ENCODE results near the gene SLC22A1.

Gene SLC22A1

DNA sequence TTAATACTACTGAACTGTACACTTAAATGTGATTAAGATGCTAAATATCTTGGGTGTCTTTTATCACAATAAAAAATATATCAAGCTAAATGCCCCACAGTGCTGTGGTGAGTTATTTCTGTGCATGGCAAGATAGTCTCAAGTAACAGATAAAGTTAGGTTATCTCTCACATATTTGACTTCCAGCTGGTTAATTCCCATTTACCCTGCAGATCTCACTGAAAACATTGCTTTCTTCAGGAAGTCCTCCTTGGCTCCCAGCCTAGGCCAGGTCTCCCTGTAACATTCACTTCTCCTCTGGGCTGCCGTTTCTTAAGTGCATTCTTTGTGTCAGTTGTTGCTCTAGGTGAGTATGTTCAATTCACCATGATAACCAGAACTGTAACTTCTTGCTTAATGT is 59.1 kb downstream of the SLC22A1 start:
- DNase-seq: no peak

- DNase-seq: no peak
Measured at GRCh38 chr6:160188773-160189172, 67.2 kb downstream of the SLC22A1 start.

DNA sequence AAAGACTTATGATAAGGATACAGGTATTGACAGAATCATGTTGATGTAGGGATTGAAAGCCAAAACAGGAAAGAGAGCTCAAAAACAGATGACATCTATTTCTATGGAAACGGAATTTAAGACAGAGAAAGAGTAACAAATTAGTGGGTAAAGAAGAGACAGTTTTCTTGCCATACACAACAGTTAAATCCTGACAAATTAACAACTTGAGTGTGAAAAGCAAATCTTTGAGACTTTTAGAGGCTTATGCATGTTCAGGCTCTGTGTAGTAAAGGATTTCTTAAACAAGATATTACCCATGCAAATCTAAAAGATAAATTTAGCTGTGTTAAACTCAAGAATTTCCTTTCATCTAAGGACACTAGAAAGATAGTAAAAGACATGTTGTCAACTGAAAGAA is 68.5 kb downstream of the SLC22A1 start:
- no peak for DNase-seq

- no peak for DNase-seq
Measured at GRCh38 chr6:160190973-160191372, 69.4 kb downstream of the SLC22A1 start.

DNA sequence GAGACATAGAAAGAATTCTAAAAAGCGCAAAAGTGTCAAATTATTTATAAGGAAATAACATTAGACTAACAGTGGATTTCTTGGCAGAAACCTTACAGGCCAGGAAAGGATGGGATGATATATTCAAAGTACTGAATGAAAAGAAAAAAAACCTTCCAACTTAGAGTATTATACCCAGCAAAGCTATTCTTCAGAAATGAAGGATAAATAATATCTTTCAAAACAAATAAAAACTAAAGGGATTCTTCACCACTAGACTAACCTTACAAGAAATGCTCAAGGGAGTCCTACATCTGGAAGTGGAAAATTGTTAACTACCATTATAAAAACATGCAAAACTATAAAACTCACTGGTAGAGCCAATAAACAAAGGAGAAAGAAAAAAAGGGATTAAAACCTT is 71.2 kb downstream of the SLC22A1 start:
- no peak for DNase-seq

DNA sequence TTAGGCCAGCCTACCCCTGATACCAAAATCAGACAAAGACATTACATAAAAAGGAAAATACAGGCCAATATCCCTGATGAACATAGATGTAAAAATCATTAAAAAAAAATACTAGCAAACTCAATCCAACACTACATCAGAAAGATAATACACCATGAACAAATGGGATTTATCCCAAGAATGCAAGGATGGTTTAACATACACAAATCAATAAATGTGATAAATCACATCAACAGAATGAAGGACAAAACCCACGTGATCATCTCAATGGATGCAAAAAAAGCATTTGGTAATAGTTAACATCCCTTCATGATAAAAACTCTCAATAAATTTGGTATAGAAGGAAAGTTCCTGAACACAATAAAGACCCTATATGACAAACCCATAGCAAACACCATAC is 73.2 kb downstream of the SLC22A1 start:
- DNase-seq: no peak

DNA sequence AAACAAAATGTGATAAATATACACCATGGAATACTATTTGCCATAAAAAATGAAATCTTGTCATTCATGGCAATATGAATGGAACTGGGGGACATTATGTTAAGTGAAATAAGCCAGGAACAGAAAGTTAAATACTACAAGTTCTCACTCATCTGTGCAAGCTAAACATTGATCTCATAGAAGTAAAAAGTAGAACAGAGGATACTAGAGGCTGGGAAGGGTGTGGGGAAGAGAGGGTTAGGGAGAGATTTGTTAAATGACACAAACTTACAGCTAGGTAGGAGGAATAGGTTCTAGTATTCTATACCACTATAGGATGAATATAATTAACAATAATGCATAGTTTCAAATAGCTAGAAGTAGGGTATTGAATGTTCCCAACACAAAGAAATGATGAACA is 76.0 kb downstream of the SLC22A1 start:
- no peak for DNase-seq

GRCh38 chr6:160198606-160199211 is 77.1 kb downstream of the SLC22A1 start:
- no peak for DNase-seq

GRCh38 chr6:160201061-160201460 is 79.4 kb downstream of the SLC22A1 start:
- no peak for DNase-seq

GRCh38 chr6:160202411-160202810 is 80.8 kb downstream of the SLC22A1 start:
- no peak for DNase-seq

- DNase-seq: no peak
Measured at GRCh38 chr6:160203076-160203475, 81.5 kb downstream of the SLC22A1 start.

DNA sequence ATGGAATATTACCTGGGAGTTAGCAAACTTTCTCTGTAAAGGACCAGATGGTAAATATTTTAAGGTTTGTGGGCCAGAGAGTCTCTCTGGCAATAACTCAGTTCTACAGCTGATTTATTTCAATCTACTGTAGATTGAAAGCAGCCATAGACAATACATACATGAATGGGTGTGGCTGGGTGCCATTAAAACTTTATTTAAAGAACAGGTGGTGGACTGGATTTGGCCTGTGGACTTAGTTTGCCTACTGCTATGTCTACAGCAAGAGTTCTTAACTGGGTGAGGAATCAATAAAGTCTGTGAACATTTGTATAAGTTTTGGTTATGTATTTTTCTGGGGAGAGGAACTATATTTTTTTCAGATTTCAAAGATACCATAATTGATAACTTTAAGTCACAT is 81.9 kb downstream of the SLC22A1 start:
- no peak for DNase-seq

DNA sequence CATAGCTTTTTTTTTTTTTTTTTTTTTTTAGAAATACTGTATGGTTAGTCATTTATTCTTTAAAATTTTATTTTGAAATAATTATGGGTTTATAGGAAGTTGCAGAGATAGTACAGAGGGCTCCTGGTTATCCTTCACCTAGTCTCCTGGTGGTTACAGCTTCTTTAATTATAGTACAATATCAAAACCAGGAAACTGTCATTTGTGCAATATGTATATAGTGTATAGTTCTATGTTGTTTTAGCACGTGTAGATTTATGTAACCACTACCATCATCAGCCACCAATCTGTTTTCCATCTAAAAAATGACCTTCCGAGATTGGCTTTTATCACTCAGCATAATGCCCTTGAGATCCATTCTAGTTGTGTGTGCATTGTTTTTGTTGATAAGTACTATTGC is 82.3 kb downstream of the SLC22A1 start:
- no peak for DNase-seq

DNA sequence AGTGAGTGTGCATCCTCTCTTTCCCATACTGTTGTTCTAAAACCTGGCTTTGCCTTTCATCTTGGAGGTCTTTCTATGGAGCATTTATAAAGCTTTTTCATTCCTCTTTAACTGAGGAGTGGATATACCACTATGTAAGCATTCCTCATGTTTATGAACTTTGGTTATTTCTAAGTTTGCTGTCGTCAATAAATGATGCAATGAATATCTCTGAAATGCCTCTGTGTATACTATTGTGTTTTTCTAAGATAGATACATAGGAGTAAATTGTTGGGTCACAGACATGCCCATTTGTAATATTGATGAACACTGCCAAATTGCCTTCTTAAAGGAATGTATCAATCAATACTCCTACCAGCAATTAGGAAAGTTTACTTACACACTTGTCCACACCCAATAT is 83.1 kb downstream of the SLC22A1 start:
- DNase-seq: no peak

- DNase-seq: no peak
Measured at GRCh38 chr6:160207618-160208017, 86.0 kb downstream of the SLC22A1 start.

Data from DMS 273 treated with DMSO at 0.1 percent for 48 hours (cell line).